SK-N-SH (cell line): ENCODE data around the gene CHKB. TPM values are rescaled to one million over a fixed set of nuclear protein-coding genes. Genes with fewer than 3 reads are reported as not detected.

Source experiments
- CTCF ChIA-PET: fragments of 300-600, 350-600 bp; formaldehyde crosslinking; extraction: SDS; loops from one replicate; lab custom pipeline; 2021; lab: Yijun Ruan, JAX
- POLR2A ChIA-PET: fragments of 350-600 bp; sonication (Branson Sonifier 250); formaldehyde crosslinking; extraction: SDS; loops from one replicate; lab custom pipeline; 2020; ENCODE audit warnings: antibody characterized with exemption, inconsistent platforms; lab: Yijun Ruan, JAX
- DNase-seq: peaks from one replicate; pipeline ENCODE4 v3.0.0; 2012
- H2AFZ ChIP-seq: fragments of 200-600 bp; sonication (generic); 2 replicates; pipeline ENCODE4 v1.8.1; 2016; ENCODE audit warnings: antibody characterized with exemption, mild to moderate bottlenecking, low read depth
- H3F3A ChIP-seq: fragments of 200-600 bp; sonication (generic); replicated peaks from 2 replicates; pipeline ENCODE3; 2016; ENCODE audit warnings: antibody characterized with exemption, mild to moderate bottlenecking; ENCODE audit not compliant: insufficient read depth
- H3K27ac ChIP-seq, 2 experiments: fragments of 200-500 bp in 1 of 2; fragments of 200-600 bp in 1 of 2; sonication (Bioruptor generic) in 1 of 2; sonication (generic), shearing (Covaris generic) in 1 of 2; 2 replicates each; pipeline versions ENCODE4 v1.5.1 to v1.6.1; 2014 to 2016; ENCODE audit warnings: low read depth in 2 of 2, inconsistent platforms in 1 of 2, low read length in 1 of 2, mild to moderate bottlenecking in 1 of 2, mixed read lengths in 1 of 2
- H3K27me3 ChIP-seq: fragments of 200-600 bp; sonication (generic), shearing (Covaris generic); 2 replicates; pipeline ENCODE4 v1.6.1; 2016; ENCODE audit warnings: mixed run types; ENCODE audit not compliant: insufficient read depth
- H3K36me3 ChIP-seq, 2 experiments: fragments of 200-500 bp in 1 of 2; fragments of 200-600 bp in 1 of 2; sonication (Bioruptor generic) in 1 of 2; sonication (generic) in 1 of 2; replicated peaks in 1 of 2; 2 replicates each; pipeline versions ENCODE3 to v1.5.1; 2014 to 2016; ENCODE audit warnings: low read length in 1 of 2, mild to moderate bottlenecking in 1 of 2; ENCODE audit not compliant: insufficient read depth in 2 of 2, control insufficient read depth in 1 of 2
- H3K4me1 ChIP-seq, 2 experiments: fragments of 200-500 bp in 1 of 2; fragments of 200-600 bp in 1 of 2; sonication (Bioruptor generic) in 1 of 2; sonication (generic), shearing (Covaris generic) in 1 of 2; 2 replicates each; pipeline versions ENCODE4 v1.5.1 to v1.6.1; 2014 to 2016; ENCODE audit warnings: low read depth in 1 of 2, low read length in 1 of 2, mixed run types in 1 of 2; ENCODE audit not compliant: insufficient read depth in 2 of 2, control insufficient read depth in 1 of 2
- H3K4me2 ChIP-seq: fragments of 200-600 bp; sonication (generic), shearing (Covaris generic); 2 replicates; pipeline ENCODE4 v1.6.1; 2017; ENCODE audit warnings: mixed run types
- H3K4me3 ChIP-seq, 2 experiments: fragments of 200-500 bp in 1 of 2; fragments of 200-600 bp in 1 of 2; sonication (Bioruptor generic) in 1 of 2; sonication (generic), shearing (Covaris generic) in 1 of 2; 2 replicates each; pipeline versions ENCODE4 v1.5.1 to v1.8.1; 2014 to 2016; ENCODE audit warnings: low read depth in 2 of 2, inconsistent platforms in 1 of 2, low read length in 1 of 2, mild to moderate bottlenecking in 1 of 2, mixed read lengths in 1 of 2, moderate library complexity in 1 of 2
- H3K79me2 ChIP-seq: fragments of 200-600 bp; sonication (generic); 2 replicates; pipeline ENCODE4 v1.8.1; 2017; ENCODE audit warnings: mild to moderate bottlenecking; ENCODE audit not compliant: insufficient read depth
- H3K9ac ChIP-seq: fragments of 200-600 bp; sonication (generic); 2 replicates; pipeline ENCODE4 v1.6.1; 2017; ENCODE audit warnings: mixed run types
- H3K9me2 ChIP-seq: fragments of 200-600 bp; sonication (generic); 2 replicates; pipeline ENCODE4 v1.6.1; 2017; ENCODE audit warnings: mixed run types
- H3K9me3 ChIP-seq: fragments of 200-600 bp; sonication (generic); 2 replicates; pipeline ENCODE4 v1.6.1; 2017; ENCODE audit warnings: mixed run types, mild to moderate bottlenecking, moderate library complexity
- H4K20me1 ChIP-seq: fragments of 200-600 bp; sonication (generic); 2 replicates; pipeline ENCODE4 v1.6.1; 2017; ENCODE audit warnings: mild to moderate bottlenecking, mixed run types; ENCODE audit not compliant: insufficient read depth
- ELF1 ChIP-seq: IDR thresholded peaks from 2 replicates; pipeline ENCODE4 v1.4.0; 2012
- EP300 ChIP-seq, 2 experiments: IDR thresholded peaks; 2 replicates each; pipeline versions ENCODE4 v1.4.0 to v1.6.1; 2012; ENCODE audit warnings: borderline replicate concordance in 1 of 2, low read depth in 1 of 2, low read length in 1 of 2
- FOXJ3 ChIP-seq: sonication (generic); formaldehyde crosslinking; IDR thresholded peaks from 2 replicates; pipeline ENCODE4 v1.5.1; 2020; ENCODE audit warnings: mild to moderate bottlenecking, missing genetic modification reagents
- FOXM1 ChIP-seq: IDR thresholded peaks from 2 replicates; pipeline ENCODE4 v1.4.0; 2012; ENCODE audit warnings: low read depth, mild to moderate bottlenecking
- NFIC ChIP-seq: IDR thresholded peaks from 2 replicates; pipeline ENCODE4 v1.4.0; 2012; ENCODE audit warnings: borderline replicate concordance
- SIN3A ChIP-seq: IDR thresholded peaks from 2 replicates; pipeline ENCODE4 v1.6.1; 2012; ENCODE audit warnings: low read depth, mild to moderate bottlenecking, low read length, moderate library complexity, borderline replicate concordance
- TEAD4 ChIP-seq: IDR thresholded peaks from 2 replicates; pipeline ENCODE4 v1.4.0; 2012; ENCODE audit warnings: mild to moderate bottlenecking, borderline replicate concordance; ENCODE audit not compliant: insufficient read depth
- WGBS: methylation state at CpG from one replicate; pipeline ENCODE4 v1.1.6; 2017; ENCODE audit warnings: low lambda C conversion rate; 5-methylcytosine and 5-hydroxymethylcytosine counted together
- polyA plus RNA-seq, 3 experiments: library from polyadenylated mRNA; depleted of rRNA; stranded (reverse); fragments of >200 nt; gene quantifications; 2 replicates each; pipeline ENCODE4 v1.2.3, GENCODE V29; 2012
- TF ChIP-seq, protein P1 (sequence below): IDR thresholded peaks from 2 replicates; pipeline ENCODE4 v1.6.1; 2012; ENCODE audit warnings: mild to moderate bottlenecking, low read depth, low read length, moderate library complexity

The CHKB gene
- polyA plus RNA-seq, 1 of the 3 experiments (the other 2 are of a cell fraction): 39.6 TPM

DNA sequence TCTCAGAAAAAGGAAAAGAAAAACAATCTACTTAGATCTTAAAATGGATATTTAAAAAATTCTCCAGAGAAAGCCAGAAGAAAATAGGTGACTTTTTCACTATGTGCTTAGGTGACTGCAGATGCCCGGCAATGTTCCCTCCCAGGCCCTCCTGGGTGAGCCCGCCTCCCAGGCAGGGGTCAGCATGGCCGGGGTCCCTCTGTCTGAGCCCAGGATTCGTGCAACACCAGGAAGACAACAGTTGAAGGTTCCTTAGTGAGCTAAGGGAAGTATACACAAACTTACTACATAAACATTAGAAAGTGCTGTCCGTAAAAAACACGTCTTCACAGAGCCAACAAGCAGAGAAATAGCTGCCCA, 29.5 kb upstream of the CHKB start (continued):
- no peak for TF ChIP-seq FOXJ3 (CRISPR knock-in tag)

DNA sequence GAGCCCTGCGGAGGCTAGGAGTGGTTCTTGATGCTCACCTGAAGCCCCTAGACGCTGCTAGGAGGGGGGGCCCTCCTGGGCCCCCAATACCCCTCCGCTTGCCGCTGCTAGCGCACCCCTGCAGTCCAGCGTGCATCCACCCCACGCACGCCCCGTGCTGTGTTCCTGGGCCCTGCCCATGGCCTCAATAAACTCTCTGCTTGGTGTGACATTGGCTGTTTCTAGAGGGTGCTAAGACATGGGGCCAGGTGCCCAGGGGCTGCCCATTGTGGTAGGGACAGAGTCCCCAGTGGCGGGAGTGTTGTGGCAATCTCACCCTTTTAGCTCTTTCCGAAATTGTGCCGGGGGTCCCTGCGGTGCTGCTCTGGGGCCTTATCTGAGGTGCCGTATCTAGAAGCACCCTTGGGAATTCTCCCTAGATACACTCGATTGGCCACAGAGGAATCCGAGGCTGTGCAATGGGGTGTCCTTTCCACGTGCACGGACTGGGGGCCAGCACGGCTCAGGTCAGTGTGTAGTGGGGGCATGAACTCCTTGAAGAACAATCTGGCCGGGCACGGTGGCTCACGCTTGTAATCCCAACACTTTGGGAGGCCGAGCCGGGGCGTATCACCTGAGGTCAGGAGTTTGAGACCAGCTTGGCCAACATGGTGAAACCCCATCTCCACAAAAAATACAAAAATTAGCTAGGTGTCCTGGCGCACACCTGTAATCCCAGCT, 28.9 kb upstream of the CHKB start:
- CTCF ChIA-PET: interaction anchor here (0.6 kb wide), 1 partner anchor 9 kb away, joined by 4 read pairs; no protein-coding TSS in a partner anchor
- H3K4me1 ChIP-seq: no peaks in the 10 kb centered on the region; a peak in 1 of 4 replicates
- WGBS: 81% methylated on average over 14 of the region's 26 CpGs

DNA sequence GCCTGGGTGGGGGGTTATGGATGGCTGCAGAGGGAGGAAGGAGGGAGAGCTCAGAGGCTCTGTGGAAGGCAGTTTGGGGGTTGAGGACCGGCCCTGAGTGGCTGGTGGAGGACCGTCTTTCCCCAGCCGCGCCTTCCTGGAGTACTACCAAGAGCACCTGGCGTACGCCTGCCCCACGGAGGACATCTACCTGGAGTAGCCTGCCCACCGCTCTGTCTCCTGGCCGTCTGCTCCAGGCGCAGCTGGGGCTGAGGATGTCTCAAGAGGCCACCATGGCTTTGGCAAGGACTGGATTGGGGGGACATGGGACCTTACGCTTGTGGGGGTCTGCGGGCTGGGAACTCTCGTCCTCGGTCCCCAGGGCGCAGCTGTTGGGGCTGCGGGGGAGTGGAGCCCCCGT, 27.9 kb upstream of the CHKB start:
- WGBS: 86% methylated on average over 9 of the region's 17 CpGs
- no peaks in the 10 kb centered on the region for H3K9me2 ChIP-seq
- H3K27ac ChIP-seq: no peak overlapping the region
- H3K27me3 ChIP-seq: no peaks in the 10 kb centered on the region
- peak; percentile 28 for DNase-seq
- H3K9ac ChIP-seq: no peak overlapping the region
- no peak overlapping the region for H3K4me2 ChIP-seq
- no peak overlapping the region for H3K4me3 ChIP-seq
- H3F3A ChIP-seq: no peaks in the 10 kb centered on the region
- no peaks in the 10 kb centered on the region for H3K79me2 ChIP-seq
- CTCF ChIA-PET: interaction anchor here (1.2 kb wide), 1 partner anchor 9 kb away, joined by 4 read pairs; no protein-coding TSS in a partner anchor
- POLR2A ChIA-PET: no interaction called here
- H3K36me3 ChIP-seq: no peaks in the 10 kb centered on the region
- no peaks in the 10 kb centered on the region for H3K9me3 ChIP-seq
- H3K4me1 ChIP-seq: no peaks in the 10 kb centered on the region; a peak in 1 of 4 replicates
- TF ChIP-seq NFIC: no peak
- no peak for TF ChIP-seq FOXM1
- TF ChIP-seq, protein P1, sequence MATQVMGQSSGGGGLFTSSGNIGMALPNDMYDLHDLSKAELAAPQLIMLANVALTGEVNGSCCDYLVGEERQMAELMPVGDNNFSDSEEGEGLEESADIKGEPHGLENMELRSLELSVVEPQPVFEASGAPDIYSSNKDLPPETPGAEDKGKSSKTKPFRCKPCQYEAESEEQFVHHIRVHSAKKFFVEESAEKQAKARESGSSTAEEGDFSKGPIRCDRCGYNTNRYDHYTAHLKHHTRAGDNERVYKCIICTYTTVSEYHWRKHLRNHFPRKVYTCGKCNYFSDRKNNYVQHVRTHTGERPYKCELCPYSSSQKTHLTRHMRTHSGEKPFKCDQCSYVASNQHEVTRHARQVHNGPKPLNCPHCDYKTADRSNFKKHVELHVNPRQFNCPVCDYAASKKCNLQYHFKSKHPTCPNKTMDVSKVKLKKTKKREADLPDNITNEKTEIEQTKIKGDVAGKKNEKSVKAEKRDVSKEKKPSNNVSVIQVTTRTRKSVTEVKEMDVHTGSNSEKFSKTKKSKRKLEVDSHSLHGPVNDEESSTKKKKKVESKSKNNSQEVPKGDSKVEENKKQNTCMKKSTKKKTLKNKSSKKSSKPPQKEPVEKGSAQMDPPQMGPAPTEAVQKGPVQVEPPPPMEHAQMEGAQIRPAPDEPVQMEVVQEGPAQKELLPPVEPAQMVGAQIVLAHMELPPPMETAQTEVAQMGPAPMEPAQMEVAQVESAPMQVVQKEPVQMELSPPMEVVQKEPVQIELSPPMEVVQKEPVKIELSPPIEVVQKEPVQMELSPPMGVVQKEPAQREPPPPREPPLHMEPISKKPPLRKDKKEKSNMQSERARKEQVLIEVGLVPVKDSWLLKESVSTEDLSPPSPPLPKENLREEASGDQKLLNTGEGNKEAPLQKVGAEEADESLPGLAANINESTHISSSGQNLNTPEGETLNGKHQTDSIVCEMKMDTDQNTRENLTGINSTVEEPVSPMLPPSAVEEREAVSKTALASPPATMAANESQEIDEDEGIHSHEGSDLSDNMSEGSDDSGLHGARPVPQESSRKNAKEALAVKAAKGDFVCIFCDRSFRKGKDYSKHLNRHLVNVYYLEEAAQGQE: no peak
- no peak for TF ChIP-seq TEAD4
- TF ChIP-seq EP300 (IDR thresholded peaks at IDR 0.05; ENCODE audit: borderline replicate concordance in 1 of 2, low read depth in 1 of 2, low read length in 1 of 2): no peak
- no peak overlapping the region for H2AFZ ChIP-seq
- H4K20me1 ChIP-seq: no peaks in the 10 kb centered on the region

More for the DNA sequence above, 28.9 kb upstream of the CHKB start:
- POLR2A ChIA-PET: interaction anchor here (1.2 kb wide), 1 partner anchor 86 kb away, joined by 3 read pairs; the partner anchor contains the start of gene SCO2
- Histone ChIP-seq H3K36me3 (no peaks in the 10 kb centered on the region), H3K4me2 (no peak overlapping the region), H3K9me2 (no peaks in the 10 kb centered on the region), H2AFZ (no peak overlapping the region), H3K9ac (no peak overlapping the region), H3K27ac (no peak overlapping the region), H3K4me3 (no peak overlapping the region), H3F3A (no peaks in the 10 kb centered on the region), H3K27me3 (no peaks in the 10 kb centered on the region), H3K79me2 (no peaks in the 10 kb centered on the region), H3K9me3 (no peaks in the 10 kb centered on the region), H4K20me1 (no peaks in the 10 kb centered on the region)
- no peak for DNase-seq
- TF ChIP-seq SIN3A (no peak), FOXJ3 (CRISPR knock-in tag) (no peak), ELF1 (no peak)
